HG03175 (cell line): ENCODE results near the gene EFHD1.

ENCODE experiments used
- ATAC-seq: cut with Tn5 transposase; IDR thresholded peaks from one replicate; pipeline ENCODE4 v1.9.1; 2021; ENCODE audit warnings: mild to moderate bottlenecking, moderate library complexity; ENCODE audit not compliant: unreplicated experiment

EFHD1 gene, protein sequence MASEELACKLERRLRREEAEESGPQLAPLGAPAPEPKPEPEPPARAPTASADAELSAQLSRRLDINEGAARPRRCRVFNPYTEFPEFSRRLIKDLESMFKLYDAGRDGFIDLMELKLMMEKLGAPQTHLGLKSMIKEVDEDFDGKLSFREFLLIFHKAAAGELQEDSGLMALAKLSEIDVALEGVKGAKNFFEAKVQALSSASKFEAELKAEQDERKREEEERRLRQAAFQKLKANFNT

DNA sequence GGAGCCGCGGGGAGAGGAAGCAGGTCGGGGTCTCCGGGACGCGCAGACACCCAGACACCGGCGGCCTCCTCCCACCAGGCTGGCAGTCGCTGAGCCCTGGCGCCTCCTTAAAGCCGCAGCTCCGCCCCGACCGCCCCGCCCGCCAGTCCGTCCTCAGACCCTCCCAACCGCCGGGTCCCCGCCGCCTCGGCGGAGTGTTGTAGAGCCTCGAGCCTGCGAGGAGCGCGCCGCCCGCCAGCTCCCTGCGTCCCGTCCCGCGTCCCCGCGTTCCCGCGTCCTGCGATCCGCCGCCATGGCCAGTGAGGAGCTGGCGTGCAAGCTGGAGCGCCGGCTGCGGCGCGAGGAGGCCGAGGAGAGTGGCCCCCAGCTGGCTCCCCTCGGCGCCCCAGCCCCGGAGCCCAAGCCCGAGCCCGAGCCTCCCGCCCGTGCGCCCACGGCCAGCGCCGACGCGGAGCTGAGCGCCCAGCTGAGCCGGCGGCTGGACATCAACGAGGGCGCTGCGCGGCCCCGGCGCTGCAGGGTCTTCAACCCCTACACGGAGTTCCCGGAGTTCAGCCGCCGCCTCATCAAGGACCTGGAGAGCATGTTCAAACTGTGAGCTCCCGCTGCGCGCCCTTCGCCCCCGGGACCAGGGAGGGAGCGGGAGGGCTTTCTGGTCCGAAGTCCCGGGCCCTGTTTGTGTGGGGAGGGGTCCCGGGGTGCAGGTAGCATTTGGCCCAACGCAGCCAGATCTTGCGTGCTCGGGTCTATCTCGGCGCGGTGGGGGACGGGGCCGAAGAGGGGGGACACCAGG is at the start of gene EFHD1:
TSS of gene EFHD1 (plus strand) at position 192 of the 793 bp plus-strand sequence. CDS start at position 293, 101 bp downstream.
- no peak for ATAC-seq

DNA sequence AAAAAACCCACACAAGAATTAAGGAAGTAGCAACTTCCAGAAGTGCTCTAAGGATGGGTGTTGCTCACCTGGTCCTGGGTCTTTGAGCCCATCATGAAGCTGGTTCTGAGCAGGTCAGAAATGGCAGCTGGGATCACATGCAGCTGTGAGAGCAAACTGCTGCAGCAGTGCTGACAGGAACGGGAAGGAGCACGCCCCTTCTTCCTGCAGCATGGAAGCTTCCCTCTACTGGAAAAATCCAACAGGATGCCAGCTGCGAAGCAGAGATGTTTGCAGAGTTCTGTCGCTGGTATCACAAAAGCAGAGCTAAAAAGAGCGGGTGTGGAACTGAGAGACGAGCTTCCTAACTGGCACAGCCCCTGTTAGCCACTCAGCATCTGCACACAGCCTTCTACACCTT is 49.2 kb upstream of the EFHD1 start:
- no peak for ATAC-seq

DNA sequence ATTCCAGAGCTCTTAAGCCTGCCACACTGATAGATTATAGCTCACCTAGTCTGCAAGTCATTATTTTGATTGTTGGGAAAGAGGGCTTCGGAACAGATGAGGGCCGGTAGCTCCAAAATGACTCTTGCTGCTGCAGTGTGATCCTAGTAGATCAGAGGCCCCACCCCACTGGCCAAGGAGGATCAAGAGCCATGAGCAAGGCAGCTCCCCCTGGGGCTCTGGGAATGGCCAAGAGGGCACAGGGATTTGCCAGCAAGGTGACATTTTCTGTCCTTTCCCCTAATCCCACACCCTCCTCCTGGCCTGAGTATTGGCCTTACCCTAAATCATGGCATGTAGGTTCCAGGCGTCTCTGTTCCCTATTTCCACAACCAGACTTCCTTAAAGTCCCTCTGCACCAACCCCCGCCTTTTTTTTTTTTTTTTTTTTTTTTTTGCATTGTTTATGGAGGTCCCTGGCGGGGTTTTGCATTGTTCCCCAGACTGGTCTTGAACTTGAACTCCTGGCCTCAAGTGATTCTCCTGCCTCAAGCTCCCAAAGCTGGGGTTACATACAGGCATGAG is 46.4 kb upstream of the EFHD1 start:
- ATAC-seq, result no peak

DNA sequence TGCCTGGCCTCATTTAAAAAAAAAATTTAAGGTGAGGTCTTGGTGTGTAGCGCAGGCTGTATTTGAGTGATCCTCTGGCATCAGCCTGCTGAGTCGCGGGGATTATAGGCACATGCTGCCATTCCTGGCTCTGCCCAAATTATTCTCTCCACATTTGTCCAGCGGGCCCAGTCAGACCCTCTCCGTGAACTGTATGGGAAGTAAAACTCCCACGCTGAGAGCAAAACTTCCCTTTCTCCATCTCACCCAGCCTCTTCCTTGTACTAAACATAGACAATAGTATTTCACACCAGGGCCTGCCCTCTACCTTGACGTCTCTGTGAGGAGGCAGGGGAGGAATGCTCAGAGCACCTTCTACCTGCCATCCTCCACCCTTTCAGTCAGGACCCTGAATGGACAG is 45.9 kb upstream of the EFHD1 start:
- ATAC-seq, result no peak

DNA sequence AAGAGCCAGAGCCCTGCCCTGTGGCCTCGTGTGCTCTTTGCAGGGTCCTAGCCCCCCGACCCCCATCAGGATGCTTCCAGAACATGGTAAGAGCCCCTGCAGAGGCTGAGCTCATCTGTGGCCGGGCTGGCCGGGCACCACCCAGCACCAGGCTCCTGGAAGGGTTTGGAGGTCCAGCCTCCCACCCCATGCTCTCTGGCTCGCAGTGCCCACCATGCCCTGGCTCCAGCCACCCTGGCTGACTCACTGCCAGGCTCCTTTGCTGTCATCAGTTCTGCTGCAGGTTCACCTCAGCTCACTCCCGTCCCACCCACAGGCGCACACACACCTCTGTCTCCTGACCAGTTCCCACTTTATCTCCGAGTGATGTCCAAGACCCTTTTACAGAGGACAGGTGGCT is 45.4 kb upstream of the EFHD1 start:
- ATAC-seq, result no peak

DNA sequence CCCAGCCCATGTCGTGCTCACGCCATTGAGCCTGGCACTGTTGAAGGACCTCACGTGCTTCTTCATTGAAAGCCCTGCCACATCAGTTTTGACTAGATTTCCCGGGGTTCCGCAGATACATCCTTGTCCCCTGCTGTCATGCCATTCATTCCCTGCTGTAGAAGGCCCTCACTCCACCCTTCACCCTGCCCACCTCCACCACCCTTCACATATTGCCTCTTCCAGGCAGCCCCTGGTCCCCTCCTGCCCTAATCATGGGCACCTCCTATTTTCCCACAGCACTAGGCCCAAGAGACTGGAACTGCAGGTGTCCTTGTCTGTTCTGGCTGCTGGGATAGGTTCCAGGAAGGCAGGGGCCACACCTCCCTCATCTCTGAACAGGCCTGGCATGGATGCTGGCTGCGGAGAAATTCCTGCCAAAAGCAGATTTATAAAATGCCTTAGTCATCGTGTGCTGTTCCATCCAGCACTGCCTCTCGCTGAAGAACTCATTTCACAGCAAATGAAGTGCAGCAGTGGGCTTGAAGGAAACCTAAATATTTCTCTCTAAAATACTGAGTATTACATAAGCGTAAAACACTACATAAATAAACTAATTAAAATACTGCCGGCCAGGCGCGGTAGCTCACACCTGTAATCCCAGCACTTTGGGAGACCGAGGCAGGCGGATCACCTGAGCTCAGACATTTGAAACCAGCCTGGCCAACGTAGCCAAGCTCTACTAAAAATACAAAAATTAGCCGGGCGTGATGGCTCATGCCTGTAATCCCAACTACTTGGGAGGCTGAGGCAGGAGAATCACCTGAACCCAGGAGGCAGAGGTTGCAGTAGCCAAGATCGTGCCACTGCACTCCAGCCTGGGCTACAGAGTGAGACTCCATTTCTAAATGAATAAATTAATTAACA is 44.5 kb upstream of the EFHD1 start:
- ATAC-seq, result no peak

DNA sequence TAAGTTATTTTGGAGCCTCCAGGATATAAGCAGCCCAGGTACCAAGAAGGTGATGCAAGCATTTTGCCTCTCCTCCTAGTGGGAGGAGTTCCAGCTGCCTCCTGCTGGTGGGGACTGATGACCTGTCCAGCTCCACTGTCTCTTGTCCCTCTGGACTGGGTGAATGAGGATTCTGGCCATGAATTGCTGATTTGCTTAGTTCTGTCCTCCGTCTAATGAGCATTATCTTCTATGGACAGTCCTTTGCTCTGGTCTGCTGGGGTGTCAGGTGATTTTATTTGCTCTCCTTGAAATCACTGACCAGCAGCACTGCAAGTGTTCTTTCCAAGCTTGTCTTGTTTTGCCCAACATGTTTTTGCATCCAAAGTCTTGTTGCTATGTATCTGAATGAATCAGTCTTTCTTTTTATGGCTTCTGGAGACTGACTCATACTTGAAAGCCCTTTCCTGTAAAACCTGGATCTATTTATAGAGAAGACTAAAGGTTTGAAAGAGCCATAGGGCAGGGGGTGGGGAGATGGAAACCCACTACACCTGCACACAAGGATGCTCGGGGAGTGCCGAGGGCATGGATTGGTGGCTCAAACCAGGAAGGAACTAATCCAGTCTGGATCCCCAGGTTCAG is 40.5 kb upstream of the EFHD1 start:
- no peak for ATAC-seq

DNA sequence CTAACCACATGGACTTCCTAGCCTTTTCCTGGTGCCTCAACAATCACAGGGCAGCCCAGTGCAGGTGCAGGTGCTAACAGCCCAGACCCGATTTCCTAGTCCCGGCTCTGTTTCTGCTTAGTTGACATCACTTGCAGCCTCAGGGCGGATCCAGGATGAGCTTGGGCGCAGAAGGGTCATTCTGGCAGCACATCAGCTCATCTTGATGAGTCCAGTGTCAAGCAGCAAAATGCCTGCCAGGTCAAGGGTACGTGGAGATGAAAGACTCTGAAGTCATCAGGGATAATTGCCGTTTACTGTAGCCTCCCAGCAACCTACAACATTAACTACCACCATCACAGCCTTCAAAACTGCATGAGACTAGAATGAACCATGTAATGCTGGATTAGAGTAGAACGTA is 39.4 kb upstream of the EFHD1 start:
- ATAC-seq, result no peak

DNA sequence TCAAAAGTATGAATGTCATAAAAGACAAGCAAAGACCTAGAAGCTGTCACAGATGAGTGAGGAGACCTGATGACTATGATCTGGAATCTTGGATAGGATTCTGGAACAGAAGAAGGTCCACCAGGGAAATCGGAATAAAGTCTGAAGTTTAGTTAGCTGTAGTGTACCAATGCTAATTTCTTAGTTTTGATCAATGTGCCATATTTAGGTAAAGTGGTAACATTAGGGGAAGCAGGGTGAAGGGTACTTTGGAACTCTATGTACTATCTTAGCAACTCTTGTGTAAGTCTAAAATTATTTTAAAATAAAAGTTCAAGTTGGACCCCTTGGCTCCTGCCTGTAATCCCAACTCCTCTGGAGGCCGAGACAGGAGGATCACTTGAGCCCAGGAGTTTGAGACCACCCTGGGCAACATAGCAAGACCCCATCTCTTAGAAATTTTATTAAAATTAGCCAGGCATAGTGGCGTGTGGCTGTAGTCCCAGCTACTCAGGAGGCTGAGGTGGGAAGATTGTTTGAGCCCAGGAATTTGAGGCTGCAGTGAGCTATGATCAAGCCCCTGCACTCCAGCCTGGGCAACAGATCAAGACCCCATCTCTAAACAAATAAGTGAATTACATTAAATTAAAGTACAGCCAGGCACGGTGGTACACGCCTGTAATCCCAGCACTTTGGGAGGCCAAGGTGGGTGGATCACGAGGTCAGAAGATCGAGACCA is 35.9 kb upstream of the EFHD1 start:
- ATAC-seq, result no peak

DNA sequence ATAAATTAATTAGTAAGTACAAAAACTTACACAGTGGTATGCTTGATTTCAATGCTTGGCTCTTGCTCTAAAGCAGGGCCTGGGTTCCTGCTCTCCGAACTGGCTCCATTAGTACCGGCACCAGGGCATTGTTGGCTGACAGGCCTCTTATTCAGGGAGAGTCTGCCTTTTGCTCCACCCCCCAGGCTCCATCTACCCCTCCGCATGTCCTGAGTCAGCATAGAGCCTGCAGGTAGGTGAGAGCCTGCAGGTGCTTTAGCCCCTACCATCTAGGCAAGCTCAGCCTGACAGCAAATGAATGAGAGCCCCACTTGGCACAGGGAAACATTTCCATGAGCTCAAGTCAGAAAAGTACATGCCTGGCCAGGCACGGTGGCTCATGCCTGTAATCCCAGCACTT is 35.1 kb upstream of the EFHD1 start:
- no peak for ATAC-seq

DNA sequence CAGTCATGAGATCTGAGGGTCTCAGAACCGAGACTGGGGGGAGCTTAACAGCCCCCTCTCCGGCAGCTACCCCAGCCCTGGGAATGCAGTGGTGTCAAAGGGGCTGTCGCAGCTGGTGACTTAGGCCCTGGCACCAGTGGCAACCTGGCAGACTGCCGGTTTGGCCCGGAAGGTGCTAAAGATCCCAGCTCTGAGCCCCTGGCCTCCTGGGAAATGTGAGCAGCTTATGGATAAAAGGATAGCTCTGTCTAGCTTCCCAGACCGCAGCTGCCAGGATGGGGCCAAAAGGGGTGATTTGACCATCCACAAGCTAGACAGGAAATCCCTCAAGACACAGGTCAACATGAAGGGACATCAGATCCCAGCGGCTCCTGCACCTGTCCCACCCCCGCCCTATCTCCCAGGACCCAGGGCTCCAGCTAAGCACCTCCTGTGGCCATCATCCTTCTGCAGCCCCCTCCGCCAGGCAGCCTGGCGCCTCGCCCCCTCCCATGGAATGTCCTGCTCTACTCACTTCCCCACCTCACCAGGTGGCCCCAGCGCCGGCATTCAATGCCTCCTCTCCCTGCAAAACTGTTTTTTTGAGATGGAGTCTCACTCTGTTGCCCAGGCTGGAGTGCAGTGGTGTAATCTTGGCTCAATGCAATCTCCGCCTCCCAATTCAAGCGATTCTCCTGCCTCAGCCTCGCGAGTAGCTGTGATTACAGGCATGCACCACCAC is 33.2 kb upstream of the EFHD1 start:
- ATAC-seq, result no peak

DNA sequence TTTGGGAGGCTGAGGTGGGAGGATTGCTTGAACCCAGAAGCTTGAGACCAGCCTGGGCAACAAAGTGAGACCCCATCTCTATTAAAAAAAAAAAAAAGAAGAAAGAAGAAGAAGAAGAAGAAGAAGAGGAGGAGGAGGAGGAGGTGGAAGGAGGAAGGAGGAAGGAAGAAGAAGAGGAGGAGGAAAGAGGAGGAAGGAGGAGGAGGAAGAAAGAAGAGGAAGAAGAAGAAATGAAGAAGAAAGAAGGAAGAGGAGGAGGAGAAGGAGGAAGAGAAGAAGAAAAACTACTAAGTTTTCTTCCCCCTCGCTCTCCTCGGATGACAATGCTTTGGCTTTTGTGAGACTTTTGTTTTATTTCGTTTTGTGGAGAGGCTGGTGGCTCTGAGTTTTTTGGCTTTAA is 30.1 kb upstream of the EFHD1 start:
- ATAC-seq, result no peak

DNA sequence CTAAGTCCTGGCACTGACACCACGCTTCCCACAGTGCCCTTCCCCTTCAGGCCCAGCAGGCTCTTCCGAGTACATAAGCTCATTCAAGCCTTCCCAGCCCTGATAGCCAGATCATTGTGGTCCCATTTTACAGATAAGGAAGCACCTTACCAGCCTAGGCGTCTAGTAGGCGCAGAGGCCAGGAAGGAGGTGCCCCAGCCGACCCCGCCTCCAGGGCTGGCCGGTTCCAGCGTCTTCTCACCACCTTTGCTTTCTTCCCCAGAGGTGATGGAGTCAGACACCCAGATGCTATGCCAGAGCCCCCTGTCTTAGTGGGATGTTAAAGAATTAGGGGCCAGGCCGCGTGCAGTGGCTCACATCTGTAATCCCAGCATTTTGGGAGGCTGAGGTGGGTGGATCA is 28.9 kb upstream of the EFHD1 start:
- ATAC-seq, result no peak

DNA sequence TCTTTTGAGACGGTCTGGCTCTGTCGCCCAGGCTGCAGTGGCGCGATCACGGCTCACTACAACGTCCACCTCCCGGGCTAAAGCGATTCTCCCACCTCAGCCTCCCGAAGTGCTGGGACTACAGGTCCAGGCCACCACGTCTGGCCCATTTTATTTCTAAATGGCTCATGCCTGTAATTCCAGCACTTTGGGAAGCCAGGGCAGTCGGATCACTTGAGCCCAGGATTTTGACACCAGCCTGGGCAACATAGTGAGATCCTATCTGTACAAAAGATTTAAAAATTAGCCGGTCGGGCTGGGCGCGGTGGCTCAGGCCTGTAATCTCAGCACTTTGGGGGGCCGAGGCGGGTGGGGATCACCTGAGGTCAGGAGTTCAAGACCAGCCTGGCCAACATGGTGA is 26.4 kb upstream of the EFHD1 start:
- ATAC-seq, result no peak

DNA sequence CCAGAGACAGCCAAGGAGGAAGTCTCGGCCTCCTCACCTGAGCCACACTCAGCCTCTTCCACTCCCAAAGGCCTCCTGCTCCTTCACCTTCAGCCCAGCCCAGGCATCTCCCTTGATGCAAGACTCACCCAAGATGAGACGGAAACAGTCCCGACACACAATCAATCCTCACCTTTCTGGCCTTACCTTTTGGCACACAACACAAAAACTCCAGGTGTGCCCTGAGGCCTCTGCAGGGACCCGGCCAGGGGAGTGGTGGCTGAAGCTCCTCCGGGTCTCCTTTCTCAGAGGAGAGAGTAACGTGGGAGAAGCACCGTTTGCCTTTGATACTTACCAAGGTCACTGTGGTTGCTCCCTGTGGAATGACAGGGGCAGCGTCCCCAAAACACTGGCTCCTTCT is 23.8 kb upstream of the EFHD1 start:
- no peak for ATAC-seq

DNA sequence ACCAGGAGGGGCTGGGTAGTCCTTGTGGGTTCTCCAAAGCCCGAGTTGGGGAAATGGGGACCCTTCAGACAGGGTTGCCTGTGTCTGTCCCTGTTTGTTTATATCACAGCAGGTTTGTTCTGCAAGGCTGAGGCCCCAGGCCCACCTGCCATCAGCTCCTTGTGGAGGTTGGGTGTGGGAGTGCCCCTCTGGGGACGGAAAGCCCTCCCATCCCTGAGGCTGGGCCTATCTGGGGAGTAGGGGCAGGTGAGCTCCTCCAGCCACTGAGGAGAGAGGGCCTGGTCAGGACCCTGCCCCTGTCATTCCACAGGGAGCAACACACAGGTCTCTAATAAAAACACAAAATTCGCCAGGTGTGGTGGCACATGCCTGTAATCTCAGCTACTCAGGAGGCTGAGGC is 23.3 kb upstream of the EFHD1 start:
- no peak for ATAC-seq

DNA sequence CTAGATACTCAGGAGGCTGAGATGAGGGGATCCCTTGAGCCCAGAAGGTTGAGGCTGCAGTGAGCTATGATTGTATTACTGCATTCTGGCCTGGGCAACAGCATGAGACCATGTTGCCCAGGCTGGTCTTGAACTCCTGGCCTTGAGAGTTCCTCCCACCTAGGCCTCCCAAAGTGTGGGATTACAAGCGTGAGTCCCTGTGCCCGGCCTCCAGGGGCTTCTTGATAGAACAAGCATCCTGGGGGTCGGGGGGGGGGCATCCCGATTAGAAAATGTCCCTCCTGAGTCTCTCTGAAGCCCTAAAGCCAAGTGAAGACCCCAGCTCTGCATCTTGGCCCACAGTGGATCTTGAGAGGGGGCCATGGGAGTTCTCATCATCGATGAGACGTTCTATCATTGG is 22.3 kb upstream of the EFHD1 start:
- ATAC-seq, result no peak

DNA sequence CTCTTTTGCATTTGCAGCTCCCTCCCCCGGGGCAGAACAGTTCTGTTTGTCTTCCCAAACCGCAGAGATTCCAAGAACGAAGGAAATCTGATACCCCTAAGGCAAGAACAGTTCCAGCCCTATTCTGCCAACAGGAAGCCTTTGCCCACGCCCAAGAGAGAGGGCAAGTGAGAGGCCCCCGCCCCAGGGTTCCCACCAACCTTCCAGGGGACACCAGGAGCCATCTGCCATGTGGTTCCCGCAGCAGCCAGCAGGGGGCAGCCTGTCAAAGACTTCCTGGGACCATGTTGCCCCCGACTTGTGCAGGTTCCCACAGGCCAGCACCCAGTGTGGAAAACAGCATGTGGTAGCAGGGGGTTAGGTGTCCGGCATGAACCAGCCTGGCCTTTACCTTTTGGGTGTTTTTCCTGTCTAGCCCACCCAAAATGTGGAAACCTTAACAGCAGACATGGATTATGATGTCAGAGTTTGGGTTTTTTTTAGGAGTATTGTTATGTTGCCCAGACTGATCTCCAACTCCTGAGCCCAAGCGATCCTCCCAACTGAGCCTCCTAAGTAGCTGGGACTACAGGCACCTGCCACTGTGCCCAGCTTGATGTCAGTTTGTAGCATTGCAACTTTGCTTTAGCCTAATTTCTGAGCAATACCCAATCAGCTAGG is 21.7 kb upstream of the EFHD1 start:
- ATAC-seq, result no peak

DNA sequence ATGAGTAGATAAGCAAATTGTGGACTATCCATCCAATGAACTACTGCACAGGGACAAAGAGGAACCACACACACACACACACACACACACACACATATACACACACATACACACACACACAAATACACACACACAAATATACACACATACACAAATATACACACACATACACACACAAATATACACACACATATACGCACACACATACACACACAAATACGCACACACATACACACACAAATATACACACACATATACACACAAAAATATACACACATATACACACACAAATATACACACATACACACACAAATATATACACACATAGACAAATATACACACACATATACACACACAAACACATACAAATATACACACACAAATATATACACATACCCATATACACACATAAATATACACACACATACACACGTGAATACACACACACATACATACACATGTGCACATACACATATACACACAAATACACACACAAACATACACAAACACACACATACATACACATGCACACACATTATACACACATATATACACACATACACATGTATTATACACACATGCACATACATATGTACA is 19.8 kb upstream of the EFHD1 start:
- ATAC-seq, result no peak
